Spinal cord (tissue), 10 donors: ENCODE measurements around the gene PALLD. TPM values are rescaled to one million over a fixed set of nuclear protein-coding genes. Genes with fewer than 3 reads are reported as not detected.

ENCODE experiments used
- DNase-seq, 6 donors: peaks; one replicate each; pipeline versions ENCODE4 v3.0.0 to v3.0.0-alpha.2; 2013 to 2015; ENCODE audit warnings: low spot score in 6 of 6, low read depth in 4 of 6
- H3K27ac ChIP-seq: one replicate; pipeline ENCODE4 v1.5.1; 2013; ENCODE audit warnings: low read depth, low read length, control low read depth
- H3K27me3 ChIP-seq: one replicate; pipeline ENCODE4 v1.6.1; 2013; ENCODE audit warnings: low read length; ENCODE audit not compliant: control insufficient read depth, insufficient read depth
- H3K36me3 ChIP-seq: one replicate; pipeline ENCODE4 v1.6.1; 2013; ENCODE audit warnings: low read length; ENCODE audit not compliant: control insufficient read depth, insufficient read depth
- H3K4me1 ChIP-seq: one replicate; pipeline ENCODE4 v1.6.1; 2013; ENCODE audit warnings: low read length; ENCODE audit not compliant: control insufficient read depth, insufficient read depth
- H3K4me3 ChIP-seq: one replicate; pipeline ENCODE4 v1.5.1; 2013; ENCODE audit warnings: low read depth, low read length, control low read depth
- H3K9me3 ChIP-seq: one replicate; pipeline ENCODE4 v1.6.1; 2013; ENCODE audit warnings: low read length; ENCODE audit not compliant: control insufficient read depth, insufficient read depth
- WGBS: methylation state at CpG from one replicate; pipeline ENCODE4 v1.1.5; 2013; ENCODE audit warnings: missing lambda C conversion rate; ENCODE audit not compliant: insufficient coverage; 5-methylcytosine and 5-hydroxymethylcytosine counted together
- polyA plus RNA-seq, 2 donors: library from polyadenylated mRNA; unstranded; fragments of 120-200 nt; gene quantifications; one replicate each; pipeline ENCODE4 v1.2.1, GENCODE V29; 2013; ENCODE audit not compliant: insufficient read length in 2 of 2
- total RNA-seq, 2 donors: library from RNA; depleted of rRNA in 1 of 2; stranded (reverse); fragments of 120-200 nt in 1 of 2; fragments of >200 nt in 1 of 2; gene quantifications; one replicate each; pipeline versions ENCODE4 v1.2.3 to v1.2.4, GENCODE V29; 2013 to 2014
- donor health status: healthy.

Gene PALLD
- total and polyA plus RNA-seq, 4 donors: 45.9 to 71.1 (median 62.4) TPM

GRCh38 chr4:168474660-168475320, 22.1 kb upstream of the PALLD start:
- Histone ChIP-seq H3K36me3 (no peaks in the 10 kb centered on the region), H3K4me1 (peaks cover 4% of the 10 kb centered on the region), H3K27ac (no peak overlapping the region), H3K4me3 (no peak overlapping the region), H3K9me3 (no peaks in the 10 kb centered on the region), H3K27me3 (no peaks in the 10 kb centered on the region)
- DNase-seq: no peak
- no CpG with 5 or more reads among the region's 5 CpGs for WGBS

- H3K4me3 ChIP-seq: no peak overlapping the region
- H3K27ac ChIP-seq: no peak overlapping the region
- no peak for DNase-seq
- H3K27me3 ChIP-seq: no peaks in the 10 kb centered on the region
- H3K4me1 ChIP-seq: peaks cover 6% of the 10 kb centered on the region
- H3K9me3 ChIP-seq: no peaks in the 10 kb centered on the region
- WGBS: 67% methylated on average over 1 of the region's 2 CpGs
- H3K36me3 ChIP-seq: no peaks in the 10 kb centered on the region
These were observed 21.1 kb upstream of the PALLD start for GRCh38 chr4:168475745-168476144.

- Histone ChIP-seq H3K27ac (no peak overlapping the region), H3K36me3 (no peaks in the 10 kb centered on the region), H3K4me1 (peaks cover 6% of the 10 kb centered on the region), H3K9me3 (no peaks in the 10 kb centered on the region), H3K4me3 (no peak overlapping the region), H3K27me3 (no peaks in the 10 kb centered on the region)
- WGBS: no CpG with 5 or more reads among the region's 3 CpGs
- DNase-seq: no peak
These were observed 18.0 kb upstream of the PALLD start for GRCh38 chr4:168478868-168479267.

GRCh38 chr4:168480931-168481611, 15.8 kb upstream of the PALLD start:
- Histone ChIP-seq H3K27ac (peak overlapping the region; percentile 96), H3K4me3 (peak overlapping the region; percentile 92), H3K36me3 (no peaks in the 10 kb centered on the region), H3K9me3 (no peaks in the 10 kb centered on the region), H3K4me1 (peaks cover 6% of the 10 kb centered on the region), H3K27me3 (no peaks in the 10 kb centered on the region)
- peak in 4 of 6 donors; percentile 12 to 59 (median 45) for DNase-seq
- WGBS: 28% methylated on average over 5 of the region's 7 CpGs

GRCh38 chr4:168483811-168484210, 13.0 kb upstream of the PALLD start:
- DNase-seq: no peak

GRCh38 chr4:168484626-168485025, 12.2 kb upstream of the PALLD start:
- no peak for DNase-seq
- H3K27ac ChIP-seq: no peak overlapping the region
- H3K9me3 ChIP-seq: no peaks in the 10 kb centered on the region
- H3K27me3 ChIP-seq: no peaks in the 10 kb centered on the region
- peaks cover 4% of the 10 kb centered on the region for H3K4me1 ChIP-seq
- no peaks in the 10 kb centered on the region for H3K36me3 ChIP-seq
- H3K4me3 ChIP-seq: no peak overlapping the region

More at GRCh38 chr4:168483811-168484210, 13.0 kb upstream of the PALLD start:
- H3K9me3 ChIP-seq: no peaks in the 10 kb centered on the region
- H3K4me1 ChIP-seq: peaks cover 6% of the 10 kb centered on the region
- no peak overlapping the region for H3K27ac ChIP-seq
- no peaks in the 10 kb centered on the region for H3K36me3 ChIP-seq
- 95% methylated on average over 3 of the region's 7 CpGs for WGBS
- H3K27me3 ChIP-seq: no peaks in the 10 kb centered on the region
- H3K4me3 ChIP-seq: no peak overlapping the region

- no peaks in the 10 kb centered on the region for H3K9me3 ChIP-seq
- H3K4me3 ChIP-seq: no peak overlapping the region
- no peak for DNase-seq
- no peaks in the 10 kb centered on the region for H3K27me3 ChIP-seq
- no CpG with 5 or more reads among the region's 2 CpGs for WGBS
- H3K27ac ChIP-seq: no peak overlapping the region
- no peaks in the 10 kb centered on the region for H3K36me3 ChIP-seq
- no peaks in the 10 kb centered on the region for H3K4me1 ChIP-seq
These were observed 11.5 kb upstream of the PALLD start for GRCh38 chr4:168485156-168485910.

GRCh38 chr4:168486912-168487281, 10.0 kb upstream of the PALLD start:
- no peaks in the 10 kb centered on the region for H3K9me3 ChIP-seq
- H3K4me1 ChIP-seq: no peaks in the 10 kb centered on the region
- no peak for DNase-seq
- H3K27me3 ChIP-seq: no peaks in the 10 kb centered on the region
- WGBS: 100% methylated on average over 1 of the region's 1 CpG
- H3K4me3 ChIP-seq: no peak overlapping the region
- no peaks in the 10 kb centered on the region for H3K36me3 ChIP-seq
- no peak overlapping the region for H3K27ac ChIP-seq

- H3K4me3 ChIP-seq: no peak overlapping the region
- 89% methylated on average over 9 of the region's 9 CpGs for WGBS
These were observed 9.4 kb upstream of the PALLD start for GRCh38 chr4:168487282-168488035.

More at GRCh38 chr4:168487282-168488035, 9.4 kb upstream of the PALLD start:
- no peaks in the 10 kb centered on the region for H3K27me3 ChIP-seq
- H3K4me1 ChIP-seq: no peaks in the 10 kb centered on the region
- DNase-seq: no peak
- no peaks in the 10 kb centered on the region for H3K9me3 ChIP-seq
- no peak overlapping the region for H3K27ac ChIP-seq
- no peaks in the 10 kb centered on the region for H3K36me3 ChIP-seq
